Measurements from ENCODE around the gene NLN.

GRCh38 chr5:65699338-65699737 lies 22.7 kb upstream of the NLN start:
- TF ChIP-seq POLR2A (IDR thresholded peaks at IDR 0.05): no peak
- no peak for TF ChIP-seq POLR2AphosphoS5 (IDR thresholded peaks at IDR 0.05)
- TF ChIP-seq CTCF (IDR thresholded peaks at IDR 0.05): no peak
